ENCODE measurements around the gene MRPL41. TPM values are rescaled to one million over a fixed set of nuclear protein-coding genes. Genes with fewer than 3 reads are reported as not detected.
A peak's percentile ranks its signal among the peaks of the same experiment; 100 is the strongest.

MRPL41 gene
- total and polyA plus RNA-seq, 2 of the 13 experiments (the other 11 are each of a cell fraction or from before 2014, with no cell fraction given) = 20.9 to 54.0 TPM

GRCh38 chr9:137506702-137507171 is 44.9 kb upstream of the MRPL41 start:
- intact Hi-C loops (cut with micrococcal nuclease; ENCODE audit: unreplicated experiment) (no loop called here), in situ Hi-C loops (cut with HindIII; ENCODE audit: extremely low pct_ligation_motif_present, low pct_unique_long_range_greater_than_20kb) (no loop called here)
- ATAC-seq (peak; percentile 73), DNase-seq (ENCODE audit: low spot score) (no peak), FAIRE-seq (no peak)
- H3K9ac ChIP-seq (ENCODE audit: insufficient read depth, low read depth, low read length) = no peak overlapping the region
- no TSS peak for BruUV-seq (replicated peaks)
- H3K9me3 ChIP-seq (ENCODE audit: low read length) = peaks cover 3% of the 10 kb centered on the region; the same call in 1 of the 2 replicates
- no peak overlapping the region for H3K27ac ChIP-seq (ENCODE audit: extremely low read length, insufficient read depth, low read length)
- peak overlapping the region; percentile 21; the same call in 1 of the 2 replicates for H3K4me2 ChIP-seq (ENCODE audit: low read depth, low read length)
- H3K27me3 ChIP-seq (ENCODE audit: control insufficient read depth in 1 of 2, insufficient read depth in 2 of 2, low read length in 2 of 2) = peaks cover 3% of the 10 kb centered on the region in 2 experiments; a peak in 2 of 5 replicates
- H3K4me3 ChIP-seq (replicated peaks in 1 of 3; ENCODE audit: insufficient read depth in 1 of 3, low read depth in 2 of 3, low read length in 3 of 3) = no peak overlapping the region
- H3K4me1 ChIP-seq (ENCODE audit: insufficient read depth, low read length) = peaks cover 12% of the 10 kb centered on the region
- WGBS (ENCODE audit: low lambda C conversion rate) = 22% methylated on average over 9 of the region's 26 CpGs
- H3K79me2 ChIP-seq (ENCODE audit: insufficient read depth, low read length) = no peaks in the 10 kb centered on the region
- H3K36me3 ChIP-seq (replicated peaks in 1 of 2; ENCODE audit: control insufficient read depth in 1 of 2, insufficient read depth in 2 of 2, low read length in 2 of 2) = no peaks in the 10 kb centered on the region
- H2AFZ ChIP-seq (ENCODE audit: low read length) = no peak overlapping the region
- POLR2A ChIA-PET = no interaction called here
- CTCF ChIA-PET (ENCODE audit: low intra/inter-chr PET ratio, low total read pairs) = no interaction called here
- no peaks in the 10 kb centered on the region for H4K20me1 ChIP-seq (ENCODE audit: insufficient read depth, low read length)
- 0 out of 2 replicates have a peak, but pooled peaks have one; percentile 16 for TF ChIP-seq MED1 (CRISPR knock-in tag; IDR thresholded peaks at IDR 0.05)
- no peak for TF ChIP-seq PPARG (CRISPR knock-in tag; conservative IDR thresholded peaks at IDR 0.05)
- TF ChIP-seq NR2C2 (CRISPR knock-in tag; IDR thresholded peaks at IDR 0.05; ENCODE audit: borderline replicate concordance) = peak; percentile 69
- peak; percentile 42; the same call in 1 of the 2 replicates for TF ChIP-seq RARA (CRISPR knock-in tag; IDR thresholded peaks at IDR 0.05)
- peak; percentile 52; the same call in 1 of the 2 replicates for TF ChIP-seq ZBTB33 (CRISPR knock-in tag; IDR thresholded peaks at IDR 0.05)
- TF ChIP-seq HNF4A (CRISPR knock-in tag; IDR thresholded peaks at IDR 0.05) = peak; percentile 41; the same call in 1 of the 2 replicates
- TF ChIP-seq, protein P1, sequence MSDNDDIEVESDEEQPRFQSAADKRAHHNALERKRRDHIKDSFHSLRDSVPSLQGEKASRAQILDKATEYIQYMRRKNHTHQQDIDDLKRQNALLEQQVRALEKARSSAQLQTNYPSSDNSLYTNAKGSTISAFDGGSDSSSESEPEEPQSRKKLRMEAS (IDR thresholded peaks at IDR 0.05) = peak; percentile 56
- peak; percentile 10; the same call in 1 of the 2 replicates for TF ChIP-seq FOXK1 (CRISPR knock-in tag; IDR thresholded peaks at IDR 0.05; ENCODE audit: borderline replicate concordance, low read depth)
- peak in 1 of 2 experiments; percentile 28; a peak in 1 of 4 replicates for TF ChIP-seq NR2F1 (CRISPR knock-in tag; IDR thresholded peaks at IDR 0.05)
- peak; percentile 78 for TF ChIP-seq ZNF687 (CRISPR knock-in tag; IDR thresholded peaks at IDR 0.05)
- no peak for TF ChIP-seq ZNF792 (CRISPR knock-in tag; IDR thresholded peaks at IDR 0.05)
- TF ChIP-seq HDAC1 (CRISPR knock-in tag; IDR thresholded peaks at IDR 0.05) = 0 out of 2 replicates have a peak, but pooled peaks have one; percentile 47
- TF ChIP-seq, protein P2, sequence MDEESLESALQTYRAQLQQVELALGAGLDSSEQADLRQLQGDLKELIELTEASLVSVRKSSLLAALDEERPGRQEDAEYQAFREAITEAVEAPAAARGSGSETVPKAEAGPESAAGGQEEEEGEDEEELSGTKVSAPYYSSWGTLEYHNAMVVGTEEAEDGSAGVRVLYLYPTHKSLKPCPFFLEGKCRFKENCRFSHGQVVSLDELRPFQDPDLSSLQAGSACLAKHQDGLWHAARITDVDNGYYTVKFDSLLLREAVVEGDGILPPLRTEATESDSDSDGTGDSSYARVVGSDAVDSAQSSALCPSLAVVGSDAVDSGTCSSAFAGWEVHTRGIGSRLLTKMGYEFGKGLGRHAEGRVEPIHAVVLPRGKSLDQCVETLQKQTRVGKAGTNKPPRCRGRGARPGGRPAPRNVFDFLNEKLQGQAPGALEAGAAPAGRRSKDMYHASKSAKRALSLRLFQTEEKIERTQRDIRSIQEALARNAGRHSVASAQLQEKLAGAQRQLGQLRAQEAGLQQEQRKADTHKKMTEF (CRISPR knock-in tag; IDR thresholded peaks at IDR 0.05) = no peak
- TF ChIP-seq ZNF292 (CRISPR knock-in tag; IDR thresholded peaks at IDR 0.05; ENCODE audit: borderline replicate concordance, low read depth) = no peak; the same call in 1 of the 2 replicates
- TF ChIP-seq ELK4 (CRISPR knock-in tag; IDR thresholded peaks at IDR 0.05; ENCODE audit: borderline replicate concordance) = no peak

Data from HepG2 (cell line).